Activated T-cell treated with anti-CD3 and anti-CD28 coated beads for 48 hours (primary cell): Measurements from ENCODE around the gene SLC45A1.

Experiments
- DNase-seq: peaks from one replicate; pipeline ENCODE4 v3.0.0-alpha.2; 2020; ENCODE audit warnings: low read depth

Gene SLC45A1

GRCh38 chr1:8311068-8311718 is 6.7 kb upstream of the SLC45A1 start:
- DNase-seq, result no peak

GRCh38 chr1:8312235-8313218 is 5.4 kb upstream of the SLC45A1 start:
- DNase-seq, result no peak

- no peak for DNase-seq
Observed at GRCh38 chr1:8313231-8313630, 4.7 kb upstream of the SLC45A1 start.

- DNase-seq, result peak; percentile 41
Observed at GRCh38 chr1:8314346-8315280, 3.3 kb upstream of the SLC45A1 start.

DNA sequence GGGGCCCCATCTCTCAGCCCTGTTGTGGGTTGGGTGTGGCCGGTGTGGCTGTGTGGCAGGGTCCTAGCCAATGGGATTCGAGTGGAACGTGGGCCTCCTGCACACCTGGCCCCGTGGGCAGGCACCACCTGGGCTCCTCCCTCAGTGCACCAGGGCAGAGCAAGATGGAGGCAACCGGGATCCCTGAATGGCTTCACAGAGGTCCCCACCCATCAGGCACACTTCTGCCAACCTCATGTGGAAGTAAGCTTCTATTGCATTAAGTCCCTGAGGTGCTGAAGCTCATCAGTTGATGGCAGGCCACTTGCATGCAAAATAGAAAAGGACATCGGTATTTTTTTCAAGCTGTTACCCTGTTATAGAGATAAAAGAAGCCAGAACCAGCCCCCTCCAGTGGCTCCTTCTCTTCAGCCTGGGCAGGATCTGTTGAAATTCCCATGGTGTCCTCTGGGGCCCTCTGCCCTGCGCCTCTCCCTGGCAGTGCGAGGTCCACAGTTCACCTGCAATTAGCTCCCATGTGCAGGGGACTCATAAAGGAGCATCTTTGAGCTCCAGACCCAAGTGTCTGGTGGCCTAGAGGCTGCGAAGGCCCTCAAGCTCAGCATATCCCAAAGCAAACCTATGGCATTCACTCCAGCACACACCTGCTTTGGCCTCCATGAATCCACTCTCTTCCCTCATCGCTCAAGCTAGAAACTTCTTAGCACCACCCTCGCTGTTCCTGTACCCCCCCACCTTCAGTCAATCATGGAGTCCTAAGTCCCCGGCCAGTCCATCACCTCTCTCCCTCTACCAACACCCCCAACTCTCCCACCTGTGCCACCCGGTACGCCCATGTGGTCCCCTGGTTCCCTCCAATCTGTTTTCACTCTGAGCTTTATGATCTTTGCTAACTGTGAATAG is 2.1 kb upstream of the SLC45A1 start:
- DNase-seq, result no peak

DNA sequence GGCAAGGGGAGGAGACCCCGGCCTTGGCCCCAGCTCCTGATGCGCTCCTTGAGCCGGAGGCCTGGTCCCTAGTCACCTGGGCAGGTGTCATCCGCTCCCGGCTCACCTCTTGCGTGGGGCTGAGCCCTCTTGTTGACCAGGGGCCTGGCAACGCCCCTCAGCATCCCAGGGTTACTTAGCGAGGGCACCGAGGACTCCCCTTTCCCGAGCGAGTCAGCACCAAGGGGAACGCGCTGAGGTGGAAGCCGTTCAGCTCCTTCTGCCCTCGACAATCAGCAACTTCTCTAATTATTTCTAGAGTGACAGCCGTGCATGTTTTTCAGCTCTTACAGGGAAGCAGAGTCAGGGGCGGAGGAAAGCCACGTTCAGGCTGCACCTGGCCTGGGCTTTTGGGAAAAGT is 522 bp downstream of the SLC45A1 start:
- no peak for DNase-seq

DNA sequence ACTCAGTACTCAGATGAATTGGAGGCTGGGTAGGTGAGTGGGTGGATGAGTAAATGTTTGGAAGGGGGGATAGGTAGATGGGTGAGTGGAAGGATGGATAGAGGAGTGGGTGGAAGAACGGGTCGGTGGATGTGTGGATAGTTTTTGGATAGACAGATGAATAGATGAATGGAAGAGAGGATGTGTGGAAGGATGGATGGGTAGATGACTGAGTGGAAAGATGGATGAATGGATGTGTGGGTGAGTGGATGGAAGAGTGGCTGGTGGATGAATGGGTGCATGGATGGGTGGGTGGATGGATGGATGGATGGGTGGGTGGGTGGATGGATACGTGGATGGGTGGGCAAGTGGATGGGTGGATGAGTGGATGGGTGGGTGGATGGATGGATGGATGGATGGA is 3.7 kb downstream of the SLC45A1 start:
- DNase-seq, result no peak

DNA sequence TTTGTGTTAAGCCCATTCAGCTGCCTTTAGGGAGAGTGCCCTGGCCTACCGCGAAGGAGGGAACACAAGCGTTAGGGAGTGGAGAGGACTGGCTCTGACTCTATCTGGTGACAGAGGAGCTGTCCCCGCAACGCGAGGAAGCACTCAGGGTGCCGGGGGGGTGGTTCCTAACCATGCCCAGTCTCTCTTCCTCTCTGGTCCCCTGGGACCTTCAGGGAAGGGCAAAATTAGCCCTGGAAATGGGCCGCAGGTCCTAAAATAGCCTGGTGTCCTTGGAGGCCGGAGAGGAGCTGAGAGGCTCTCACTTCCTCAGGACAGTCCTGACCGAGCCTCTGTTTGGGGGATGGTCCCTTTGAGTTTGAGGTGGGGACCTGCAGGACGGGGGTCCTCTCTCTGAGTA is 5.8 kb downstream of the SLC45A1 start:
- no peak for DNase-seq

DNA sequence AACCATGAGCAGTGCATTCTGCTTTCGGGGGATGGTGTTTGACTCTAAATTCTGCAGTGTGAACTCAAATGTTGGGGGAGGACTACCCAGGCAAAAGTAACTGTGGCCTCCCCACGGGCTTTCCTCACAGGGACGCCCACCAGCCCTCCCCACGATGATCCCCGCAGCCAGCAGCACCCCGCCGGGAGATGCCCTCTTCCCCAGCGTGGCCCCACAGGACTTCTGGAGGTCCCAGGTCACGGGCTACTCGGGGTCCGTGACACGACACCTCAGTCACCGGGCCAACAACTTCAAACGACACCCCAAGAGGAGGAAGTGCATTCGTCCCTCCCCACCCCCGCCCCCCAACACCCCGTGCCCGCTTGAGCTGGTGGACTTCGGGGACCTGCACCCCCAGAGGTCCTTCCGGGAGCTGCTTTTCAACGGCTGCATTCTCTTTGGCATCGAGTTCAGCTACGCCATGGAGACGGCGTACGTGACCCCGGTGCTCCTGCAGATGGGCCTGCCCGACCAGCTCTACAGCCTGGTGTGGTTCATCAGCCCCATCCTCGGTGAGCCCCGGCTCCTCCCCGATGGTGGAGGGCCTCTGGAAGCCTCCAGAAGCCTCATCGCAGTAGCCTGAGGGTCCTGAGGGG is 6.4 kb downstream of the SLC45A1 start:
- DNase-seq, result no peak

DNA sequence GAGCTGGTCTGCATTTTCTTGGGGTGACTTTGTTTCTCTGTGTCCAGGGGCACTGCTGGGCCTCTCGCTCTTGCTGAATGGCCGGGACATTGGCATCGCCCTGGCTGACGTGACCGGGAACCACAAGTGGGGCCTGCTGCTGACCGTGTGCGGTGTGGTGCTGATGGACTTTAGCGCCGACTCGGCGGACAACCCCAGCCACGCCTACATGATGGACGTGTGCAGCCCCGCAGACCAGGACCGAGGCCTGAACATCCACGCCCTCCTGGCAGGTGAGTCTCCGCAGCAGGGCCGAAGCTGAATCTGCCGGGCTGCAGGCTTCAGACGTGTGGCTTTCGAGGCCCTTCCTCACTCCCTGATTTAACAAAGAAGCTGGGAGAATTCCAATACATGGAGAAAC is 7.9 kb downstream of the SLC45A1 start:
- no peak for DNase-seq

GRCh38 chr1:8326265-8326664 is 8.4 kb downstream of the SLC45A1 start:
- DNase-seq, result no peak

DNA sequence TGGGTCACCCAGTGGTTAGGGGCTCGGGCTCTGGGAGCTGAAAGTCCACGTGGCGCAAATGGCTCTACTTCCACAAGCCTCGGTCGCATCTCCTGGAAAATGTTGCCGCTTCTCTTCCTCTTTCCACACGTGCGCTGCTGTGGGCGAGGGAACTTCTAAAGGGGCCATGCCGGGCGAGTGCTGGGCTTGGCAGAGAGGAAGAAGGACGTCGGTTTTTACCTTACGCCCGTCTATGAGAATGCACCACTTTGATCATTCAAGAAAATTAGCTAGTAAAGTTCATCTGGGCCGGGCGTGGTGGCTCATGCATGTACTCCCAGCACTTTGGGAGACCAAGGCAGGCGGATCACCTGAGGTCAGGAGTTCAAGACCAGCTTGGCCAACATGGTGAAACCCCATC is 10.4 kb downstream of the SLC45A1 start:
- DNase-seq, result no peak

DNA sequence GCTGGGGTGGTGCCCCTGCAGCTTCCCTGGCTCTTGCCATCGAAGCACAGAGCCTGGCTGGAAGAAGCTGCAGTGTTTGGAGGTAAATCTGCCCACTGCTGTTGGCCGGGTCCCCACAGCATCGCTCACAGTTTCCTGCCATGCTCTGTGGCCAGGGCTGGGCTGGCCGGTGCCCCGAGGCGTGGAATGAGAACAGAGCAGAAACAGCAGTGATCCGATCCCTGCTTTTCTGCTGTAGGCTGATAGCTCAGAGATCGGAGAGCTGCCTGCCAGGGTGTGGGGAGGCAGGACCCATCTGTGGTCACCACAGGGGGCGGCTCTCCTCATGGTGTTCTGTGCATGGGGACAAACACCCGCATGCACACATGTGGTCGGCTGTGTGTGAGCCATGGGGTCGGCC is 11.5 kb downstream of the SLC45A1 start:
- no peak for DNase-seq

- no peak for DNase-seq
Observed at GRCh38 chr1:8329858-8330257, 11.9 kb downstream of the SLC45A1 start.

- DNase-seq, result no peak
Observed at GRCh38 chr1:8330271-8331125, 12.6 kb downstream of the SLC45A1 start.

DNA sequence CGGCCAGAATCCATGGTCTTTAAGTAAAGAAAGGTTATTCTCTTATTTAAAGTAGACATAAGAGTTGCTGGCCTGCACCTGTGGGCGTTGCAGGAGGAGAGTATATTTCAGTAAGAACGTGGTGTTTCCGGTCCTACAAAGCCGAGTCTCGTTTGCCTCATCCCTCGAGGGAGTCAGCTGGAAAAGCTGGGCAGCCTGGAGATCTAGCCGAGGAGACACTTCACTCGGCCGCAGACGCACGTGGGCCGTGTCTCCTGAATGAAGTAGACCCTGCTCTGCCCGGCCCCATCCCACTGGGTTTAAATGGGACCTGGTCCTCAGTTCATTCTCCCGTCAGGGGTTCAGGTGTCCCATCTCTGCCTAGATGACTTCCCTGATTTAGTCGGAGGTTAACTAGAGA is 14.9 kb downstream of the SLC45A1 start:
- no peak for DNase-seq

- DNase-seq, result no peak
Observed at GRCh38 chr1:8333246-8333987, 15.5 kb downstream of the SLC45A1 start.

GRCh38 chr1:8334106-8334851 is 16.4 kb downstream of the SLC45A1 start:
- DNase-seq, result no peak
